Measurements from ENCODE around the gene GGT7.

The GGT7 gene

DNA sequence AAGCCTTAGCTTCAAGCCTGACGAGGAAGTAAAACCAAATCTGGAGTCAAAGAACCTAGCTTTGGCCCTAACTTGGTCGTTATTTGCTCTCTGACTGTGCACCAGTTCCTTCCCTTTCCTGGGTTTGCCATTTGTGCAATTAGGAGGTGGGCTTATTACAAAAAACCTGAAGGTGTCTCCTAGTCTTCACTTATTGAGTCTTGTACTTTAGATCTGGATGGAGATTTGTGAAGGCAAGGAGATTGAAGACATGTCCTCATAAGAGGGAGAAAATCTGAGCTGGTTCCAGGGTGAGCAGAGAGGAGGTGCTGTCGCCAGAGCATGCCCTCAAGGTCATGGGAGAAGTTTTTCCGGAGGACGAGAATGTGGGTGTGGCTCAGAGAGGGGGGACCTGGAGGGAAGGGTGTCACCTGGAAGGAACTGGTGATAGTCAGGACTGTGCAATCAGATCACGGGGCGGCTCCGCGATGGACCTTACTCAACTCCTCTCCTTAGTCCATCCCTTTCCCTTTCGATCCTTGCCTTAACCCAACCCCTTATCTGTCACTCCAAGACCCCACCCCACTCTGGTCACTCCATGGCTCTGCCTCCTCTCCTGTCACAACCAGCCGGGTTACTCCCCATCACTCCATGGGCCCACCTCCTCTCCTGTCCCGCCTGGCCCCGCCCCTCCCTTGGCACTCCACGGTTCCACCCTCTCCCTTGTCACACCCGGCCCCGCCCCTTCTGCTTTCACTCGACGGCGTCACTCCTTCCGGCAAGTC is 3.2 kb upstream of the GGT7 start:
- Histone ChIP-seq H3K4me1 (ENCODE audit: insufficient read depth, low read length) (peaks cover 26% of the 10 kb centered on the region), H3K9me3 (ENCODE audit: low read length) (no peaks in the 10 kb centered on the region), H3K4me3 (ENCODE audit: low read length) (peak overlapping the region; percentile 87), H2AFZ (ENCODE audit: low read depth, low read length) (no peak overlapping the region), H3K27me3 (ENCODE audit: insufficient read depth, low read length) (no peaks in the 10 kb centered on the region), H3K36me3 (ENCODE audit: insufficient read depth, low read length) (no peaks in the 10 kb centered on the region)

GRCh38 chr20:34874094-34874654 is 1.5 kb upstream of the GGT7 start:
- Histone ChIP-seq H2AFZ (ENCODE audit: low read depth, low read length) (no peak overlapping the region), H3K36me3 (ENCODE audit: insufficient read depth, low read length) (no peaks in the 10 kb centered on the region), H3K9me3 (ENCODE audit: low read length) (no peaks in the 10 kb centered on the region), H3K4me1 (ENCODE audit: insufficient read depth, low read length) (peaks cover 26% of the 10 kb centered on the region), H3K4me3 (ENCODE audit: low read length) (no peak overlapping the region), H3K27me3 (ENCODE audit: insufficient read depth, low read length) (no peaks in the 10 kb centered on the region)

- peak overlapping the region; percentile 60 for H2AFZ ChIP-seq (ENCODE audit: low read depth, low read length)
- H3K4me3 ChIP-seq (ENCODE audit: low read length), result peak overlapping the region; percentile 84
- no peaks in the 10 kb centered on the region for H3K9me3 ChIP-seq (ENCODE audit: low read length)
- H3K27me3 ChIP-seq (ENCODE audit: insufficient read depth, low read length), result no peaks in the 10 kb centered on the region
- no peaks in the 10 kb centered on the region for H3K36me3 ChIP-seq (ENCODE audit: insufficient read depth, low read length)
- peaks cover 26% of the 10 kb centered on the region for H3K4me1 ChIP-seq (ENCODE audit: insufficient read depth, low read length)
These were observed 982 bp upstream of the GGT7 start for GRCh38 chr20:34873583-34874093.

DNA sequence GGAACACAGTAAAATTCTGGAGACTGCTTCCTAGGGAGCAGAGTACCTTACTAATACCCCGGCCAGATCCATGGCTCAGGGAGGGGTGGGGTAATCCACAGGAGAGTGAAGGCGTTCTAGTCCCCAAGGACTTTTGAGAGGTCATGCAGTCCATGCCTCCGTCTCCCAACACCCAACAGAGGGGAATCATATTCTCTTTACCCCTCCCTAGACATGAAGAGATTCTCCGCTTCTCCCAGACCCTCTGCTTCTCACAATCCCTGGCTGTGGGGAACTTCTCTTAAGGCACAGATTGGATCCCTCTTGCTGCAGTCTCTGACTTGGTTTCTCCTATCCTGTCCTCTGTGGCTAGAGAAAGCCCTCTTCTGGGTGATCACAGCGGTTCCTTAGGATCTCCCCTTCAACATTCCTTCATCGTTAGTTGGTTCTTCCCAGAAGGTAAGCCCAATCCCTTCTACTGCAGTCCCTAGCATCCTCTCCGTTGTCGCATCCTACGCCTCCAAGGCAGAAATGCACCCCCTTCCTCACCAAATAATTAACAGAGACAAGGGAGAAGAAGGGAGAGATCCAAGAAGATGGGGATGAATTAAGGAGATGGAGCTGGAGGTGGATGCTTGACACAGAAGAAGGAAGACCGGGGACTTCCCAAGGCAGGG is 562 bp downstream of the GGT7 start:
- Histone ChIP-seq H3K27me3 (ENCODE audit: insufficient read depth, low read length) (no peaks in the 10 kb centered on the region), H3K9me3 (ENCODE audit: low read length) (no peaks in the 10 kb centered on the region), H3K36me3 (ENCODE audit: insufficient read depth, low read length) (no peaks in the 10 kb centered on the region), H3K4me3 (ENCODE audit: low read length) (peak overlapping the region; percentile 84), H2AFZ (ENCODE audit: low read depth, low read length) (peak overlapping the region; percentile 60), H3K4me1 (ENCODE audit: insufficient read depth, low read length) (peaks cover 26% of the 10 kb centered on the region)

DNA sequence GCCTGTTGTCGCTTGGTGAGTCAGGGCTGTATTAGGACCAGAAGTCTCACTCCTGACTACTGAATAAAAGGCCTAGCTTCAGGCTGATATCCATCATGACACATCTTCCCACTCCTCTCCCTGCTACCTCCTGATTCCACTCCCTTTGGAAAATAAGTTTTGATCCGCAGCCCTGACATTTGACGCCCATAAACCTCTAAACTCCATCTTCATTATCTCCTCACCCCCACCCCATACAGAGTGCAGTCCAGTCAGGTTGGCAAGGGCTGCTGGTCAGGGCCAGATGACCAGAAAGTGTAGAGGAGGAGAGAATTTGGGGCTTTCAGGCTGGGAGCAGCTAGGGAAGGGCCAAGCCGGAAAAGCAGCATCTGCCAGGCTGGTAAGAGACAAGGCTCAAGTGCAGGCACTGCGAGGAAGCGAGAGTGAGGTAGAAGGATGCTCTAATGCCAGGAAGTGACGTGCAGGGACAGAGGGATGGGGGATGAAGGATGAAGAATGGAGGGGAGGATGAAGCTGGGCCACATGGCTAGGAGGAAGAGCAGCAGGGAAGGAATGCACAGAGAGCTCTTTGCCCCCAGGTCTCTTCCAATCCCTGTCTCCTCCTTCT is 1.2 kb downstream of the GGT7 start:
- Histone ChIP-seq H3K36me3 (ENCODE audit: insufficient read depth, low read length) (no peaks in the 10 kb centered on the region), H2AFZ (ENCODE audit: low read depth, low read length) (no peak overlapping the region), H3K4me1 (ENCODE audit: insufficient read depth, low read length) (peaks cover 26% of the 10 kb centered on the region), H3K9me3 (ENCODE audit: low read length) (no peaks in the 10 kb centered on the region), H3K27me3 (ENCODE audit: insufficient read depth, low read length) (no peaks in the 10 kb centered on the region), H3K4me3 (ENCODE audit: low read length) (peak overlapping the region; percentile 84)

GRCh38 chr20:34864216-34864615 is 8.4 kb downstream of the GGT7 start:
- Histone ChIP-seq H3K9me3 (ENCODE audit: low read length) (no peaks in the 10 kb centered on the region), H3K27me3 (ENCODE audit: insufficient read depth, low read length) (no peaks in the 10 kb centered on the region), H2AFZ (ENCODE audit: low read depth, low read length) (no peak overlapping the region), H3K36me3 (ENCODE audit: insufficient read depth, low read length) (peaks cover 39% of the 10 kb centered on the region), H3K4me1 (ENCODE audit: insufficient read depth, low read length) (no peaks in the 10 kb centered on the region), H3K4me3 (ENCODE audit: low read length) (no peak overlapping the region)

DNA sequence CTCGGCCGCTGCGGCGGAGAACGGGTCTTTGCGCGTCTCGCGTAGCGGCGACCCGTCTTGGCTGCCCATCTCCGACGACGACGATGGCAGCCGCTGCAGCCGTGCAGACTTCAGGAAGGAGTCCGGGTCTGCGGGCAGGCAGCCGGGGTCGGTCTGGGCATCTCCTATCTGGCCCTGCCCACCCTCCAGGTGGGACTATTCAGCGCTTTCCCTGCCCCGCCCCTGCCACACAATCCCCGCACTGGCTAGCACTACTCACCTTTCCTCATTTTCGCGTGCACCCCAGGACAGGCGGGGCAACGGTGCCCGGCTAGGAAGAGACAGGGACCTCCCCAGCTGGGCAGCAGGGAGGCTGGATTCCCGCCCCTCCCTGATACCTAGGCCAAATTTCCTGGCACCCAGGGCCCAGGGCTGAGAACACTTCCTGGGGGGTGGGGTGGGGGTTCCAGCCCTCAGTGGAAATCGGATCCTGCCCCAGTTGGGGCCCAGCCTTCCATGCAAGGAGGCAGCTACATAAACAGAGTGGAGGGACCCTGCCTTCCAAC is 9.2 kb downstream of the GGT7 start:
- Histone ChIP-seq H2AFZ (ENCODE audit: low read depth, low read length) (no peak overlapping the region), H3K9me3 (ENCODE audit: low read length) (no peaks in the 10 kb centered on the region), H3K27me3 (ENCODE audit: insufficient read depth, low read length) (no peaks in the 10 kb centered on the region), H3K36me3 (ENCODE audit: insufficient read depth, low read length) (peaks cover 42% of the 10 kb centered on the region), H3K4me1 (ENCODE audit: insufficient read depth, low read length) (no peaks in the 10 kb centered on the region), H3K4me3 (ENCODE audit: low read length) (no peak overlapping the region)

DNA sequence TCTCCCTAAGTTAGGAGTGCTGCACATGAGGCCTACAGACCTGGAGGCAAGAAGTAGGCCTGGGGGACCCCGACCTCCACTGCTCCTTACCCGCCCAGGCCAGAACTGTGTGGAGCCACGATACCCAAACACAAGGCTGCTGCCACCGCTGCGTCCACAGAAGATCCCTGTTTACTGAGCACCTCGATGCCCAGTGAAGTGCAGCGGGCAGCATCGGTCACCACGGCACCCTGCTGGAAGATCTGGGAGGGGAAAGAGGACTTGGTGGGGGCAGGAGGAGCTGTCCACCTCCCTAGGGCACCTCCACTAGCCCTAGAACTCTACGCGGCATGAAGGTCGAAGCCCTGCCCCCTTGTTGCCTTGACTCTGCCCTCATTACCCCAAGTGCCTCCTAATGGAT is 9.9 kb downstream of the GGT7 start:
- Histone ChIP-seq H3K27me3 (ENCODE audit: insufficient read depth, low read length) (no peaks in the 10 kb centered on the region), H3K4me1 (ENCODE audit: insufficient read depth, low read length) (no peaks in the 10 kb centered on the region), H3K4me3 (ENCODE audit: low read length) (no peak overlapping the region), H2AFZ (ENCODE audit: low read depth, low read length) (no peak overlapping the region), H3K36me3 (ENCODE audit: insufficient read depth, low read length) (peaks cover 50% of the 10 kb centered on the region), H3K9me3 (ENCODE audit: low read length) (no peaks in the 10 kb centered on the region)

DNA sequence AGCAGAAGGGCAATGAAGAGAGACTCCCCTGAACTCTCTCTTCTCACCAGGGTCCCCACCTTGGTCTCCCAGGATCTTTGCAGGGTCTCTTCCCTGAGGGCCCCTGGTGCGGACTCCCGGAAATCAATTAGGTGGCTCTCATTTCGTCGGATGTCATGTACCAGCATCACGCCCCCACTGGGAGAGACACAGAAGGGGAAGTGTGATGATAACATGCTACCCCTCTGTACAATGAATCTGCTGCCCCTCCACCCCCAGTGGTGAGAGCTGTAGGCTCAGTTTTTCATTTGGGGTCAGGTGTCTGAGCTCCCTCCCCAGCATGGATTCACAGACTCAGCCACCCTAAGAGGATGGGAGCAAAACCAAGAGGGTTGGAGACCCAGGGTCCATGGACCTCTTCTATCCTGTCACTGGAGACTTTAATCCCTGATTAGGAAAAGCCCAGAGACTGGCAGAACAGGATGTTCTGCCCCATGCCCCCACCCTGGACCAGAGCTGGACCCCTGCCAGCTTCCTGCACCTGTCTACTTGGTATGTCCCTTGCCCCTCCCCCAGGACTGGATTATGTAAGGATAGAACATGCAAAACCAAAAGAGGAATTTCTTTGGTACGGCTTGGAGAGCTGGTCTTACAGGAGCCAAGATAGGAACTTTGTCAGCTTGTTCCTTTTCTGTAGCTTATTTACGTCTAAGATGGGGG is 11.1 kb downstream of the GGT7 start:
- Histone ChIP-seq H3K36me3 (ENCODE audit: insufficient read depth, low read length) (peaks cover 55% of the 10 kb centered on the region), H3K27me3 (ENCODE audit: insufficient read depth, low read length) (no peaks in the 10 kb centered on the region), H3K9me3 (ENCODE audit: low read length) (no peaks in the 10 kb centered on the region), H3K4me1 (ENCODE audit: insufficient read depth, low read length) (no peaks in the 10 kb centered on the region), H2AFZ (ENCODE audit: low read depth, low read length) (no peak overlapping the region), H3K4me3 (ENCODE audit: low read length) (no peak overlapping the region)

- Histone ChIP-seq H3K4me3 (ENCODE audit: low read length) (no peak overlapping the region), H3K9me3 (ENCODE audit: low read length) (no peaks in the 10 kb centered on the region), H3K4me1 (ENCODE audit: insufficient read depth, low read length) (no peaks in the 10 kb centered on the region), H3K36me3 (ENCODE audit: insufficient read depth, low read length) (peaks cover 63% of the 10 kb centered on the region), H3K27me3 (ENCODE audit: insufficient read depth, low read length) (no peaks in the 10 kb centered on the region), H2AFZ (ENCODE audit: low read depth, low read length) (no peak overlapping the region)
These were observed 12.7 kb downstream of the GGT7 start for GRCh38 chr20:34859826-34860545.

- Histone ChIP-seq H3K36me3 (ENCODE audit: insufficient read depth, low read length) (peaks cover 69% of the 10 kb centered on the region), H3K4me3 (ENCODE audit: low read length) (no peak overlapping the region), H3K4me1 (ENCODE audit: insufficient read depth, low read length) (no peaks in the 10 kb centered on the region), H2AFZ (ENCODE audit: low read depth, low read length) (no peak overlapping the region), H3K9me3 (ENCODE audit: low read length) (no peaks in the 10 kb centered on the region), H3K27me3 (ENCODE audit: insufficient read depth, low read length) (no peaks in the 10 kb centered on the region)
These were observed 13.3 kb downstream of the GGT7 start for GRCh38 chr20:34859367-34859766.

- H3K27me3 ChIP-seq (ENCODE audit: insufficient read depth, low read length), result no peaks in the 10 kb centered on the region
- no peaks in the 10 kb centered on the region for H3K9me3 ChIP-seq (ENCODE audit: low read length)
- H3K4me1 ChIP-seq (ENCODE audit: insufficient read depth, low read length), result no peaks in the 10 kb centered on the region
- H3K36me3 ChIP-seq (ENCODE audit: insufficient read depth, low read length), result peaks cover 68% of the 10 kb centered on the region
- no peak overlapping the region for H3K4me3 ChIP-seq (ENCODE audit: low read length)
- H2AFZ ChIP-seq (ENCODE audit: low read depth, low read length), result no peak overlapping the region
These were observed 20.4 kb downstream of the GGT7 start for GRCh38 chr20:34852298-34852697.
